Measurements from ENCODE around the gene NPAS3.

Gene NPAS3

DNA sequence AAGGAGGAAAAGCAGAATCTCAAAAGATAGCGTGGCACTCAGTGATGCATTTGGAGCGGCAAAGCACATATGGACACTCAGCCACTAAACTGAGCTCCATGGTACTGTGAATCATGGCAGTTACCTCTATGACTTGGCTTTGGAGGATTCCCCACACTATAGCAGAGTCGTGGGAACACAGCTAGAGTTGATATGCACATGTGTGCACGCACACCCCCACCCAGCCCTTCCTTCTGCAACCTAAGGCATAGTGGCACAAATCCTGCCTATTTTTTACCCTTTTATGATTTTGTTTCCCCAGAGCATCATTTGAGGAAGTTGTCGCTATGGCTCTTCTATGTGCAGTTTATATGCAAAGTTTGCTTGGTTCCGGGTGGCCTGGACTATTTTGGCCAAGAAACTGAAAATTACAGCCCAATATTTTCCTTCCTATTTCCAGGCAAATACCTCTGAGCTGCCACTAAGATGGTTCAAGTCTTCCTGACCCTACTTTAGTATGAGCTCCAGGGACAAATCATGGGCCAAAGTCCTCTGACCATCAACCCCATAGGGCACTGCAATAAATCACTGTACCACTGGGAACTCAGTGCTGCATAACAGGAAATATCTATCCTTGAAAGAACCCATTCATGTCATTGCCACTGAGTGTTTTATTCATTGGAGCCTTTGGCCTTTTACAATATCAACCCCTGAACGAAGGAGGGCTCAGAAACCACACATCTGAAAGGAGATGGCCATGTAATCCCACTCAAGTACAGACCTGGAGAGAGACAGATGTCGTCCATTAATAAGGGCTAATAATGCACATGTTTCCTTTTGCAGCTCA is 834.7 kb downstream of the NPAS3 start:
- DNase-seq = no peak

DNA sequence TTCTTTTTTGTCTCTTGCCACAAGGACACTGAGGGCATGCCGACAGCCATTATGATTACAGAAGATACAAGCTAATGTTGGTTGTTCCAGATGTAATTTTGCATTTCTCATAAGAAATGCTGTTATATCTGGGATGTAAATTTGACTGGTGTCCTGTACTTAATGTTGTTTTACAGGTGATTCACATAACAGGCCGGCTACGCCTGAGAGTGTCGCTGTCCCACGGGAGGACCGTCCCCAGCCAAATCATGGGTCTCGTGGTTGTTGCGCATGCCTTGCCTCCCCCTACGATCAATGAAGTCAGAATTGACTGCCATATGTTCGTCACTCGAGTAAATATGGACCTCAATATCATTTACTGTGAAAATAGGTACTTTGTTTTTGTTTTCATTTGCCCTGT is 835.5 kb downstream of the NPAS3 start:
- no peak for DNase-seq

DNA sequence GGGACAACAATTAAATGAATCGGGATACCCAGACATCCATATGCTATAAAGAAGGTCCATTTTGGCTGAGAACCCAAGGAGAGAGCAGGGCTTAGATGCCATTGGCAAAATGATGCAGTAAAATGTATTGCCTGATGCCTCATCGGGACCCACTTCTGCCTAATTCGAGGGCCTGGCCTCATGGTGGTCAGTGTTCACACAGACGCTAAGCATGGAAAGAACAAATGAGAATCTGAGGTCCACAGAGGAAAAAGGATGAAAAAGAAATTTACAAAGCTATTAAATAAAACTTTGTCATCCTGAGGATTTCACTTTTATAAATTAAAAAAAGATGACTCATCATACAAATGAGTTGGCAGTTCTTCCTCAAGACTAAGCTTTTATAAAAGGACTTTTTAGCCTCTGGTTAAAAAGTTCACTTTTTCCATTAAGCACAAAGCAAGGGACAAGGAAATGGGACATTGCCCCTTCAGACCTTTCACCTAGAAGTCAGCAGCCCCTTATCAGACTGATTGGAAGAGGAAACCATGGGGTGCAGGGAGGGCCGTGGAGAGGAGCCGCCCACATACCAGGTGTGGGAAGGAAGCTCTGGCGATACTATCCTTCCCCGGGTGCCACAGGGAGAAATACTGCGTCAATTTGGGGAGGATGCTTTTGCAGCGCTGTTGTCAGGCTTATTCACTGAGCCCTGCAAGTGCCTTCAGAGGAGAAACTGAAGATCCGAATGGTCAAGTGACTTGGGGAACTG is 836.2 kb downstream of the NPAS3 start:
- DNase-seq = no peak

DNA sequence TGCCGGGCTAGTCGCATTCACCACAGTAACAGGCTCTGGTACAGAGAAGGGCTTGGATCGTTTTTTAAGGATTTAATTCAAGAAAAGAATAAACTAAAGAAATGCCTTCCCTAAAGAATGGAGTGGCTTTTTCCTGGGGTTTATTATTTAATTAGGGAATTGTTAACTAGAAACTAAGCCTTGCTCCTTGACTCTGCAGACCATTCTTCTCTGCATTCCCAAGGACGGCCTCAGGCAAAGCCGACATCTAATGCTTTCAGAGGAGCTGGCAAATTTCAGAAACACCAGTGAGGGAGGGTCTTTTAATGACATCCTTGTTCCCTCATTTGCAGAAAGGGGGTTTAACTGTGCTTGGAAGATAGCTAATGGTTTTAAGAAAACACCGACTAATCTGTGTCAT is 838.2 kb downstream of the NPAS3 start:
- no peak for DNase-seq

DNA sequence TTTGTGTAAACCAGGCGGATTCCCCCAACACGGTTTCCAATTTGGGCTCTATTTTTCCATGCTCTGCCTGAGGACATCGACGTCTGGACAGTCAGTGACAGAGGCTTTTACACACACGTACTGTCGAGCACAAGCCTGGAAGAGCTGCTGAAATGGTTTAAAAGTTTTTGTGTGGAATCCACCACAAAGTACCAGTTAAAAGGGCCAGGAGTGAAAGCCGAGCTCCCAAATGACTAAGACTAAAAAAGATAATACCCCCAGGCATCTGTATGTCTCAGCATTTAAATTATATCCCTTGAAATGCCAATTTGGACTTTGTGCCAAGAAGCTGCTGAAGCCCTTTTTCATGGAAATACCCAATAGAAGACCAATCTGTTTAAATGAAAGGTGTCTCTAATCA is 839.0 kb downstream of the NPAS3 start:
- DNase-seq = no peak

DNA sequence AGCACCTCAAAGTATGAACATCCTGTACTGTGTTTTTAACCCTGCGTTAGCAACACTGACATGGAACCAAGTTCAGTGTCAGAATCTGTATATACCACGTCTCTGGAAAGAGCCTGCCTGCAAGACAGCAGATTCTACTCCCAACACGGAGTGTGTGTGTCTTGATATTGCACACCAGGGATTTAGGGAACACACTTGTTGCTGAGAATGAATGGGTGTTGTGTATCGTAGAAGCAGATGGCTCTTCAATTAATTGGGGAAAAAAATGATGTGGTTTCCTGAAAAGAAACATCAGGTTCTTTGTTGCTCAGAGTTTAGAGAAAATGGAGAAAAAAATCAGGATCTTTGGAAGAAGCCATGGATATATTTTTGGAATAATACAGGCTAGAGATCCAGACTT is 841.4 kb downstream of the NPAS3 start:
- DNase-seq = no peak

DNA sequence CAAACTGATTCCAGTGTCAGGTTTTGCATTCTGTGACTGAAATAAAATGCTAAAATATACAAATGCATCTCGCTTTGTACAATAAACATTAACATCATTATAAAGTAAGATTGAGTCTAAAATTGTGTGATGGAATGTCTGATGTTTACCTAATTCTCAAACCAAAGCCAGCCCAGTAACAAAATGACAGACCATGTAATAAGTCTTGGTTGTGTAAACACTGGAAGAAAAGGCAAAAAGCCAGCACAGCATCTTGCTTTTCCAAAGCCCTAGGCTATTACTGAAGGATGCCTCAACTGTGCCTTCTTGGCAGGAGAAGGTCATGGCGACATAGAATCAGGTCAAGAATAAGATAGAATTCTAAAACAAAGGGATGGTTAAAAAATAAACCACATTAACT is 842.6 kb downstream of the NPAS3 start:
- no peak for DNase-seq

DNA sequence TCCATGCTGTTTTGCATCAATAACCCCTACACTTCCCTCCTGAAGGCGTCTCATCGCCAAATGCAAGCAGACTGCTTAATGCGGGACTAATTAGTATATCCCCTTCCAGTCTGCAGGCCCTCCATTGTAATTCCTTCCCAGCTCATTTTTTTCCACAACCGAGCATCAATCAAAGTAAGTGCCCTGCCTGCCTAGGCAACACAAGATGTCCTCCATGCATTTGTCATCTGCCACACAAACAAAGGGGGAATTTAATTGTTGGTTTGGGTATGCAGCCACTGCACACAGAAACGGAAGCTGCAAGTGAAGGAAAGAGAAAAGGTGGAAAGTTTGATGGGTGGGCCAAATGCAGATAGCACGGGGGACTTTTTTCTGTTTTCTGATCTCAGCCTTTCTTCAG is 844.2 kb downstream of the NPAS3 start:
- no peak for DNase-seq

DNA sequence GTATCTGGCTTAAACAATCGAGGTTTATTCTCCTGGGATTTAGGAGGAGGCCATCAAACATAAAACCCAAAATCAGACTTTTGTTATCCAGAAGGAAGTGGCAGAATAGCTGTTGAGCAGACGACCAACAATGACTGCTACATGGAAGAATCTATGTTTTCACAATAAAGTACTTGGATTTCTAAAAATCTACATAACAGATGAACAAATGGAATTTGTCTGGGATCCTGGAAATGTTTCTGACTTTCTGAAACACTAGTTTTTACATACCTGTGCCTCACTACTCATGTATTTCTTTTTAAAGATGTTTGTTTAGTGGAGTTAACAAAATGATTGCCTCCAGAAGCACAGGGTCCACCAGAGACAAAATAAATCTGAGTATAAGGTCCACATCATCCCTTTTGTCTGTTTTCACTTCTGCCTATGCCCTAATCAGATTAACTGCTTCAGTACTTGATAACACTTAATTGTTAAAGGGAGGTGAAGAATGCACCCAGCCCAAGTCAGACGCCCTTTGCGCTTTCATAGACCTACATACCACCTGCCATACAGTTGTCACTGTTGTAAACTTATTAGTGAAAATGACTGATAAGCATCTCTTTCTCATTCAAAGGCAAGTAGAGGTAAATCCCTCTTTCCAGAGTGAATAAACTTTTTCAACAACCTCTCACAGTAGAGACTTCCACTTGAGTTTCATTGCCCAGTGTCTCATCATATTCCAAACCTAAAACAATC is 847.6 kb downstream of the NPAS3 start:
- peak; percentile 24 for DNase-seq

DNA sequence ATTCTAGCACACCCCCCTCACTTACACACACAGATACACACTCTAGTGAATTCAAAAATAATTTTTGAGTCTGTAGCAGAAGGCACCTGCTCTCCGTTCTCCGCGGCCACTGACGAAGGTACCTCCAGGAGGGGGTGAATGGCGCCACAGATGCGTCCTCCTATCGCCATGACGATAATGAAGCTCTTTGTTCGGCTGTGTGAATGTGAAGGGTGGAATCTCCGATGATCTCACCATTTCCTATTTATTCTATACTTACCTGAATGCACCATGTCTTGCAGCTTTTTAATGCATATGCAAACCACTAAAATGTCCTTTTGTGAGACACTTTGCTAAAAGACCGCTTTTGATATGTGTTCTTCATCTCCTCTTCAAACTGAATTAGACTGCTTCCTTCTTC is 849.5 kb downstream of the NPAS3 start:
- no peak for DNase-seq

DNA sequence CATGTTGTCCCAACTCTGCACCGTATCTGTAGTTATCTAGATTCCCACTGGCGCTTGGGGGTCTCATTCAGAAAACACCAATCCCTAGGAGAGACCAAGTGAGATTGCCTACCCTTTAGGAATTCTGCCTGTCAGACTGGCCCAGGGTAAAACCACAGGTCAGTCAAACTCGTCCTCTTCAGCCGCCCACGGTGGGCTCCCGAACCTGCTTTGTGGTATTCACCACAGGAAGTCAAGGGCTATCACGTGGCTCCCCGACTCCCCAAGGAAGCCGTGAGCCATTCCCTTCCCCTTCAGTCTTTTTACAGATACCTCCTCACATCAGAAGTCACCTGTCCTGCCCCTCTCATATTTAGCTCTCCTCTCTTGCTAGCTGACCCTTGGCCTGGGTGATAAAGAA is 852.3 kb downstream of the NPAS3 start:
- no peak for DNase-seq

DNA sequence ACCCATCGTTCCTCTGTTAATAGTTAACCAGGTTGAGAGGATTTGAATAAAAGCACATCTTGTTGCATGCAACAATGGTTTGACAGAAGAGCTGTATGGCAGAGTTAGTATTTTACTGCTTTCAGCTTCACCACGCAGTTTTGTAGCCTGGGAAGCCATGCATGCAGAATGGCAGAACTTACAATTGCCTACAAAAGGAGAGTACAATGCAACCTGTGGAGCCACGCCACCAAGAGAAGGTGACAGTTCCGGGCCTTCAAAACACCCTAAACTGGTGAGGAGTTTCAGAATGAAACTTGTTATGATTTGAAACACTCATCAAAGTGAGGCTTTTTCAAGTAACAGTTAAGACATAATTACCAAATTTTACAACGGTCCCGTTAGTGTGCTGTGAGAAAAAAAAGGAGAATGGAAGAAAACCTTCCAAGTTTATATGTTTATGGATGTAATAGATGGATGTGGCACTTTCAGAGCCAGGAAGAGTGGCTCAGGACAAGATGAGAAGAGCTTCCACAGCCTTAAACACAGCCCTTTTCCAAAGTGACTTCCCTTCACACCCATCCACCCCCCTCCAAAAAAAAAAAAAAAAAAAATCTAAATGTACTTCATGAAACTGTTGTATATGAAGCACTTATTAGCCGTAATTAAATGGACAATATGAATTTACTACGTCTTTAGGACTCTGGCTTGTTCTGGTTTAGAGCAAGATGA is 853.5 kb downstream of the NPAS3 start:
- DNase-seq = no peak

DNA sequence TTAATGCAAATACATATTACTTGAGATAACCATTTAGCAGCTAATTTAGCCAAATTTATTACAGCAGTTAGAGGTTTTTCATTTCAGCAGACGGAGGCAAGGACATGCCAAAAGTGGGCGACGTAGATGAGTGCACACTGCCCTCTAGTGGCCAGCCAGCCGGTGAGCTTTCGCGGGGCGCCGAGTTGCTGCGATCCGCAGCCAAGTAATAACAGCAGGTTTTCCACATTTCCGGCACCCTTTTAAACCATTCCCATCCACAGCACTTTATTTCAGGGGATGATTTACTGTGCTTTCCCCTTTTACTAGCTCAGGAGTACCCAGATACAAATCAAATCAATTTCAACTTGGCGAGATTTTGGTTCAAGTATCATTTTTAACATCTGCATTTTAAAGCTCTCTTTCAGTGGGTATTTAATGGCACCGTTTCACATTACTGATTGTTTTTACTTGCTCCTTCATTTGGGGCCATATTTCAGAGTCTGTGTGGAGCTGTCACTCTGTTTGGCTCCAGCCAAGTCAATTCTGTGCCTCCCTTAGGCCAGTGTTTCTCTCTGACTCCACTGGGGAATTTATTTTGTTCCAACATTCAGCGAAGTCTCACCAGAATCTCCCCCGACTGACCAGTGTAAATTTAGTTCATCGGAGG is 854.2 kb downstream of the NPAS3 start:
- peak; percentile 86 for DNase-seq

DNA sequence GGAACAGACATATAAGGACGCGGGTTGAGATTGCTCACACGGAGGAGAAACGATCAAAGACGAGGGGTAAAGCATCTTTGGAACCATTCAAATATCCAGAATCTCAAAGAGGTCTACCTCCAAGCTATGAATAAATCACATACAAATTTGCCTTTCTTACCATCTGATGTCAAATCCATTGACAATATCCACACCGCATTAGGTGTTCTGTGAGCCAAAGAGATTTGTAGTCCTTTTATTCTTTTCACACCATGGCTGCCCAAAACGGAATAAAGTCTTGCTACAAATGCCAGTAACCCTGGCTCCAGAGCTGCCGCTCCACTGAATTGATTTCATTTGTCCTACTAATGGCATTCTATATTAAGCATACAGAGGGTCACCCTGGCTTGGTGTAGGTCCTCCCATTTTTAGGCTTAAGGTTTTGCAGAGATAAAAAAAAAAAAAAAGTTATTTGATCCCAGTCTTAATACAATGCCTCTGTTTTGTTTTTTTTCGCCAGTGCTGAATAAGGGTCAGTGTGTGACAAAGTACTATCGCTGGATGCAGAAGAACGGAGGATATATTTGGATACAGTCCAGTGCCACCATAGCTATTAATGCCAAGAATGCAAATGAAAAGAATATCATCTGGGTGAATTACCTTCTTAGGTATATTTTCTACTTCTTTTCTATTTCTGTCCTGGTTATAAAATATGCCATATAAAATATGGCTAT is 854.9 kb downstream of the NPAS3 start:
- no peak for DNase-seq

DNA sequence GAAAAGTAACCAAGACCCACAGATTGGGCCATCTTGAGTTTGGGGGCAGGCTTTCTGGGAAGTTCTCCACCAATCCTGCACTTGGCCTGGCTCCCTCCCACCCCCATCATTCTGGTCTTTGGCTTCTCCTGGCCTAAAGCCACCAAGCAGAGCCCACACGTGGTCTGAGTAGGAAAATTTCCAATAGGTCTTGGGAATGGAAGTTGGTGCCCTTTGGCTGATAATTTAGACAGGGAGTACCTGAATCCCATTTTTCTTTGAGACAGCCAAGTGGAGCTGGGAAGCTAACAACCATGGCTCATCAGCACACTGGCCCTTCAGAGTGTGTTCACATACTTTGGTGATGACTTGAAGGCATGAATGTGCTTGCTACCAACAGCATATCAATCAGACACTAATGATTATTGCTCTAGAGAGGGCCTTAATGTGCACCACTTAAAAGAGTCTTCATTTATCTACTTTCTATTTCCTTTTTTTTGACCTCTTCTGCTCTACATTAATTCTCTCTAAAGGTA is 856.2 kb downstream of the NPAS3 start:
- peak; percentile 80 for DNase-seq

DNA sequence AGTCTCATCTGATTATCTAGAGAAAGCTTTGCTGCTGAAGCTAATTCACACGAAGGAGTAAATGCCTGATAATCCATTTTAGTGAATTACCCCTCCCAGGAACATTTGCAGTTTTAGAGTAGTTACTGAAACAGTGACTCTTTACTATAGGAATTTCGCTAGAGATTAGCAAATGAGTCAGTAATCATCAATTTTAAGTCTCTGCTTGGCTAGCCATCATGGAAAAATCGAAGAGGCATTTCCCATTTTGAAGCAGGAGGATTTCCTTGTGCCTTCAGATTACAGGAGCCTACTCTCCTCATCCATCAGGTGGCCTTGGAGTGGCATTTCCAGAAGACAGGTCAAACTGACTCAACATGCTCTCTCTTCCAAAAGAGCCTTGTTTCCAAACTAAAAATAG is 857.7 kb downstream of the NPAS3 start:
- peak; percentile 67 for DNase-seq

DNA sequence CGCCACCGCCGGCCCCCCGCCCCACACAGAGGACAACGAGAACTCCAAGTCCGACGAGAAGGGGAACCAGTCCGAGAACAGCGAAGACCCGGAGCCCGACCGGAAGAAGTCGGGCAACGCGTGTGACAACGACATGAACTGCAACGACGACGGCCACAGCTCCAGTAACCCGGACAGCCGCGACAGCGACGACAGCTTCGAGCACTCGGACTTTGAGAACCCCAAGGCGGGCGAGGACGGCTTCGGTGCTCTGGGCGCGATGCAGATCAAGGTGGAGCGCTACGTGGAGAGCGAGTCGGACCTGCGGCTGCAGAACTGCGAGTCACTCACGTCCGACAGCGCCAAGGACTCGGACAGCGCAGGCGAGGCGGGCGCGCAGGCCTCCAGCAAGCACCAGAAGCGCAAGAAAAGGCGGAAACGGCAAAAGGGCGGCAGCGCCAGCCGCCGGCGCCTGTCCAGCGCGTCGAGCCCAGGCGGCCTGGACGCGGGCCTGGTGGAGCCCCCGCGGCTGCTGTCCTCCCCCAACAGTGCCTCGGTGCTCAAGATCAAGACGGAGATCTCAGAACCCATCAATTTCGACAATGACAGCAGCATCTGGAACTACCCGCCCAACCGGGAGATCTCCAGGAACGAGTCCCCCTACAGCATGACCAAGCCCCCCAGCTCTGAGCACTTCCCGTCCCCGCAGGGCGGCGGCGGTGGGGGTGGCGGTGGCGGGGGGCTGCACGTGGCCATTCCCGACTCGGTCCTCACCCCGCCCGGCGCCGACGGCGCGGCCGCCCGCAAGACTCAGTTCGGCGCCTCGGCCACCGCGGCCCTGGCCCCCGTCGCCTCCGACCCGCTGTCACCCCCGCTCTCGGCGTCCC is 861.3 kb downstream of the NPAS3 start:
- DNase-seq = peak; percentile 17

DNA sequence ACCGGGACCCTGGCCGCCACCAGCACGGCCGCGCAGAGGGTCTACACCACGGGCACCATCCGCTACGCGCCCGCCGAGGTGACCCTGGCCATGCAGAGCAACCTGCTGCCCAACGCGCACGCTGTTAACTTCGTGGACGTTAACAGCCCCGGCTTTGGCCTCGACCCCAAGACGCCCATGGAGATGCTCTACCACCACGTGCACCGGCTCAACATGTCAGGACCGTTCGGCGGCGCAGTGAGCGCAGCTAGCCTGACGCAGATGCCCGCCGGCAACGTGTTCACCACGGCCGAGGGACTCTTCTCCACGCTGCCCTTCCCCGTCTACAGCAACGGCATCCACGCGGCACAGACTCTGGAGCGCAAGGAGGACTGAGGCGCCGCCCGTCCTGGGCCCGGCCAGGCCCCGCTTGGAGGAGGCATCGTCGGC is 862.1 kb downstream of the NPAS3 start:
- DNase-seq = no peak

DNA sequence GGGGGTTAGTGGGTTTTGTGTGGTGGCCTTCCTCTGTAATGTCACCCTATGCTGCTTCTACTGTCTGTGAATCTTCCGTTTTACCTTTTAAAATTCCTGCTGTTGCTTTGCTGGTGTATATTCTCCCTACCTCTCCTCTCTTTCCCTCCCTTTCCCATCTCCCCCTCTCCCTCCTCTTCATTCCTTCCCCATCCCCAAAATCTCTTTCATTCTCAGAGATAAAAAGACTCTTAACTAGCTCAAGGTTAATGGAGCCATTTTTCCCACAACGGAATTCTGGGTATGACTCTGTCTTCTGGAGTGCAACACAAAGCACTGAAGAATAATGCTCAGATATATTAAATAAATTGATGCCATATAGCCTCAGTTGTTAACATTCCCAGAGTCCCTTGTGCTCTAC is 864.1 kb downstream of the NPAS3 start:
- DNase-seq = no peak

DNA sequence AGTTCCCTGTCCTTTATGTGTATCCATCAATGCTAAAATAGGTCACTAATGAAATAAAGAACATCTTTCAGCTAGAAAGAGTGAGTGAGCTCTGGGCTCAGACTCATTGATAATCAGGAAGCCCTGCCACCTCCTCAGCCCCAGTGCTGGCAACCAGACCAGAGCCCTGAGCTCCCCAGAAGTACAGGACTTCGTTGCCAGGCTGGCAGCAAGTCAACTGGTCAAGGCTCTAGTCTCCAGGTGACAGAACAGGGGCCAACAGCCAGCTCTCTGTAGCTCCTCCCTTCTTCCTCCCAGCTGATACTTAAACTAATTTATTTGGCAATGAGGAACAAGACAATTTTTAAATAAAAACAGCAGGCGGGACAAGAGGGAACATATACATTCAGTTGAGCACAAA is 866.9 kb downstream of the NPAS3 start:
- DNase-seq = no peak
